Osteoblast (primary cell): ENCODE measurements around the gene SYTL4. TPM values are rescaled to one million over a fixed set of nuclear protein-coding genes. Genes with fewer than 3 reads are reported as not detected.

Experiments used
- DNase-seq: peaks from one replicate; pipeline ENCODE4 v3.0.0; 2011; ENCODE audit warnings: low spot score, mixed read lengths; ENCODE audit not compliant: insufficient read length; ENCODE audit errors: missing footprints
- H2AFZ ChIP-seq: 2 replicates; pipeline ENCODE4 v1.6.0; 2011; ENCODE audit warnings: mild to moderate bottlenecking, low read length
- H3K27ac ChIP-seq: 2 replicates; pipeline ENCODE4 v1.5.1; 2011; ENCODE audit warnings: mild to moderate bottlenecking, low read depth, low read length, moderate library complexity
- H3K27me3 ChIP-seq: 2 replicates; pipeline ENCODE4 v1.6.0; 2012; ENCODE audit warnings: mild to moderate bottlenecking, control low read depth, inconsistent platforms, low read length, moderate library complexity; ENCODE audit not compliant: insufficient read depth
- H3K36me3 ChIP-seq: 2 replicates; pipeline ENCODE4 v1.5.1; 2011; ENCODE audit warnings: mild to moderate bottlenecking, low read length, control low read depth, moderate library complexity; ENCODE audit not compliant: insufficient read depth
- H3K4me1 ChIP-seq: 2 replicates; pipeline ENCODE4 v1.5.1; 2011; ENCODE audit warnings: mild to moderate bottlenecking, low read length, control low read depth, moderate library complexity; ENCODE audit not compliant: insufficient read depth
- H3K4me2 ChIP-seq: 2 replicates; pipeline ENCODE4 v1.6.0; 2011; ENCODE audit warnings: mild to moderate bottlenecking, low read length; ENCODE audit not compliant: insufficient read depth
- H3K4me3 ChIP-seq: fragments of 200-600 bp; sonication (generic); 3 replicates; pipeline ENCODE4 v1.5.1; 2012; ENCODE audit warnings: mild to moderate bottlenecking, low read length, inconsistent platforms; ENCODE audit not compliant: insufficient read depth
- H3K79me2 ChIP-seq: 2 replicates; pipeline ENCODE4 v1.6.0; 2012; ENCODE audit warnings: mild to moderate bottlenecking, low read length, control low read depth, inconsistent platforms; ENCODE audit not compliant: insufficient read depth
- H3K9me3 ChIP-seq: 2 replicates; pipeline ENCODE4 v1.5.1; 2011; ENCODE audit warnings: low read depth, low read length, control low read depth
- H4K20me1 ChIP-seq: 2 replicates; pipeline ENCODE4 v1.6.0; 2012; ENCODE audit warnings: mild to moderate bottlenecking, low read length, control low read depth; ENCODE audit not compliant: insufficient read depth
- total RNA-seq: library from RNA; depleted of rRNA; stranded (reverse); fragments of >200 nt; gene quantifications from 2 replicates; pipeline ENCODE4 v1.2.3, GENCODE V29; 2012
- TF ChIP-seq, protein P1 (sequence below): IDR thresholded peaks from 2 replicates; pipeline ENCODE4 v1.5.1; 2011; ENCODE audit warnings: mild to moderate bottlenecking, low read depth, low read length, moderate library complexity; ENCODE audit errors: extremely low read depth

Gene SYTL4
- total RNA-seq, 1 donor: 2.9 TPM

DNA sequence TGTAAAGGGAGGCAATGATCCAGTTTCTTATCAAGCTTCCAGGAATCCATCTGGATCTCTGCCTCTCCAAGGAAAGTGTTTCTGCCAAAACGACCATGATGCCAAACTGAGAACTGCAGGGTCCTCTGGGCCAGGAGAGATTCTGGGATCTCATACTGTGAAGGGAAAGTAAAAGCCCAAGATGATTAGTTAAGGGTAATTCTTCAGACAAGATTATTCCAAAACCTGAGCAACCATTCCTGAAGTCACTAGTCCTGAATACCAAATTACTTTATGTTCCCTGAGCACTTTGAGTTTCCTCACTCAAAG is 46.0 kb downstream of the SYTL4 start:
- no peaks in the 10 kb centered on the region for H4K20me1 ChIP-seq
- TF ChIP-seq, protein P1, sequence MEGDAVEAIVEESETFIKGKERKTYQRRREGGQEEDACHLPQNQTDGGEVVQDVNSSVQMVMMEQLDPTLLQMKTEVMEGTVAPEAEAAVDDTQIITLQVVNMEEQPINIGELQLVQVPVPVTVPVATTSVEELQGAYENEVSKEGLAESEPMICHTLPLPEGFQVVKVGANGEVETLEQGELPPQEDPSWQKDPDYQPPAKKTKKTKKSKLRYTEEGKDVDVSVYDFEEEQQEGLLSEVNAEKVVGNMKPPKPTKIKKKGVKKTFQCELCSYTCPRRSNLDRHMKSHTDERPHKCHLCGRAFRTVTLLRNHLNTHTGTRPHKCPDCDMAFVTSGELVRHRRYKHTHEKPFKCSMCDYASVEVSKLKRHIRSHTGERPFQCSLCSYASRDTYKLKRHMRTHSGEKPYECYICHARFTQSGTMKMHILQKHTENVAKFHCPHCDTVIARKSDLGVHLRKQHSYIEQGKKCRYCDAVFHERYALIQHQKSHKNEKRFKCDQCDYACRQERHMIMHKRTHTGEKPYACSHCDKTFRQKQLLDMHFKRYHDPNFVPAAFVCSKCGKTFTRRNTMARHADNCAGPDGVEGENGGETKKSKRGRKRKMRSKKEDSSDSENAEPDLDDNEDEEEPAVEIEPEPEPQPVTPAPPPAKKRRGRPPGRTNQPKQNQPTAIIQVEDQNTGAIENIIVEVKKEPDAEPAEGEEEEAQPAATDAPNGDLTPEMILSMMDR: no peak
- DNase-seq: no peak
- H3K27ac ChIP-seq: no peak overlapping the region
- no peaks in the 10 kb centered on the region for H3K36me3 ChIP-seq
- no peak overlapping the region for H3K4me2 ChIP-seq
- H3K4me3 ChIP-seq: no peak overlapping the region
- no peak overlapping the region for H2AFZ ChIP-seq
- H3K4me1 ChIP-seq: peaks cover 15% of the 10 kb centered on the region
- no peaks in the 10 kb centered on the region for H3K27me3 ChIP-seq
- H3K79me2 ChIP-seq: no peaks in the 10 kb centered on the region
- H3K9me3 ChIP-seq: no peaks in the 10 kb centered on the region

DNA sequence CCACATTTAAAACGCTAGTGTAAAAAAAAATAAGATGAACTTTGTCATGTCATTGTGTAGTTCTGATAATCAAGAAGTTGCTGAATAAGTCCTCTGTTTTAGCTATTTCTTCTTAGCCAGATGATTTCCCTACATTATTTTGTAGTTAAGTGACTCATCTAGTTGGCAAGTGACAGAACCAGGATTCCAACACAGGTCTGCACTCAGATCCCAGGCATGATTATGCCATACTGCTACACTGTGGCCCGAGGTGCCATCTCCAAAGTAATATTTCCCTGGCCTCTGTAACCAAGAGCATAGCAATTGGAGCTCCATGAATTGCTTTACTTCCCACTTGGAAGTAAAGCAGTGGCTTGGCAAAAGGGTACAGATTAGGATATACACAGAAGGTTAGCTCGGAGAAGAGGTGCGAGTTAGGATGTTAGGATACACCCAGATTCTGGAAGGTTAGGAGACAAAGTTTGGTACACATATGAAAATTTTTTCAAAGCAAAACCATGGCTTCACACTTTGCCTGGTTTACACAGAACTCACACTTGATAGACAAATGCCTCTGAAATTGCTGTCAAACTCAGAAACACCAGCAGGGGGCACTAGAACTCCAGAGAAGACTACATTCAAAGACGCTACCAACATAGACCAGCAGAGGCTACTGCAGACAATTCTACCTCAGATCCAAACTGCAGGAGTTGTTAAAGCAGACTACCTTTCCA is 46.5 kb downstream of the SYTL4 start:
- Histone ChIP-seq H3K4me2 (peak overlapping the region; percentile 18), H3K36me3 (no peaks in the 10 kb centered on the region), H3K4me3 (no peak overlapping the region), H3K79me2 (no peaks in the 10 kb centered on the region), H3K27ac (peak overlapping the region; percentile 8), H3K27me3 (no peaks in the 10 kb centered on the region), H2AFZ (no peak overlapping the region), H4K20me1 (no peaks in the 10 kb centered on the region), H3K4me1 (peaks cover 16% of the 10 kb centered on the region), H3K9me3 (no peaks in the 10 kb centered on the region)
- TF ChIP-seq, protein P1: peak; percentile 94
- peak; percentile 71 for DNase-seq

DNA sequence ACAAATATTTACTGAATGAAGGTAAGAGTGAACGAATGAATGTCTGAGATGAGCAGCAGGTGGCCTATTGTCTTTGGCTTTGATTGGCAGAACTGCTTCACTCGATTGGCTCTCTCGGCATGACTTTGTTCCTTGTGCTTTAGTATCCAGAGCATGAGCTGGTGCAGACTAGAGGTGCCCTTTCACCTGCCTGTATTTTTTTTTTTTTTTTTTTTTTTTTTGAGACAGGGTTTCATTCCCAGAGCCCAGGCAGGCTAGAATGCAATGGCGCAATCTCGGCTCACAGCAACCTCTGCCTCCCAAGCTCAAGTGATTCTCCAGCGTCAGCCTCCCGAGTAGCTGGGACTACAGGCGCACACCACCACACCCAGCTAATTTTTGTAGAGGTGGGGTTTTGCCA is 49.0 kb downstream of the SYTL4 start:
- no peak for DNase-seq
- H3K27ac ChIP-seq: no peak overlapping the region
- no peaks in the 10 kb centered on the region for H3K79me2 ChIP-seq
- no peaks in the 10 kb centered on the region for H3K9me3 ChIP-seq
- TF ChIP-seq, protein P1: no peak
- no peak overlapping the region for H3K4me3 ChIP-seq
- H3K27me3 ChIP-seq: no peaks in the 10 kb centered on the region
- no peaks in the 10 kb centered on the region for H3K36me3 ChIP-seq
- H4K20me1 ChIP-seq: no peaks in the 10 kb centered on the region
- H3K4me1 ChIP-seq: peaks cover 21% of the 10 kb centered on the region
- H3K4me2 ChIP-seq: no peak overlapping the region
- H2AFZ ChIP-seq: no peak overlapping the region

DNA sequence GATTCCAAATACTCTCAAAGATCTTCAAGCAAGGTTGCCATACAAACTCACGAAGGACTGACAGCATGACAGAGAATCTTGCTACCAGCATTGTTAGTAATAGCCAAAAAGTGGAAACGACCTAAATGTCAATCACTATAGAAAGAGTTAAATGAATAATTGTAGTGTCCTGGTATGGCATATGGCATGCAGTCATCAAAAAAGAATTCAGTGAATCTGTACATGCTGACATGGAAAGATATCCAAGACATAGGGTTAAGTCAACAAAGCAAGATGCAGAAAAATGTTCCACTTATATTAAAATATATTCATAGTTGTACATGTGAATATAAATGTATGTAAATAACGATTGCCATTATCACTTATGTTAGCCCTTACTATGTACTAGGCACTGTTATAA is 50.3 kb downstream of the SYTL4 start:
- Histone ChIP-seq H3K27me3 (no peaks in the 10 kb centered on the region), H3K4me2 (no peak overlapping the region), H3K36me3 (no peaks in the 10 kb centered on the region), H2AFZ (no peak overlapping the region), H3K79me2 (no peaks in the 10 kb centered on the region), H3K27ac (no peak overlapping the region), H3K9me3 (no peaks in the 10 kb centered on the region), H3K4me1 (peaks cover 21% of the 10 kb centered on the region), H3K4me3 (no peak overlapping the region), H4K20me1 (no peaks in the 10 kb centered on the region)
- peak; percentile 51 for DNase-seq
- TF ChIP-seq, protein P1: no peak
